Activated T-helper 1 cell treated with Interleukin-2 at 50 U/mL for 16 hours (primary cell): ENCODE data around the gene TBC1D20.

Source experiments
- DNase-seq: peaks from one replicate; pipeline ENCODE4 v3.0.0-alpha.2; 2020; ENCODE audit warnings: low read depth

The TBC1D20 gene

GRCh38 chr20:419556-420165 is 42.7 kb downstream of the TBC1D20 start:
- no peak for DNase-seq

- DNase-seq = no peak
Measured at GRCh38 chr20:418858-419365, 43.4 kb downstream of the TBC1D20 start.

- DNase-seq = no peak
Measured at GRCh38 chr20:417801-418342, 44.5 kb downstream of the TBC1D20 start.

GRCh38 chr20:416950-417800 is 45.2 kb downstream of the TBC1D20 start:
- DNase-seq = no peak

GRCh38 chr20:415820-416322 is 46.5 kb downstream of the TBC1D20 start:
- no peak for DNase-seq

- DNase-seq = no peak
Measured at GRCh38 chr20:414161-414560, 48.2 kb downstream of the TBC1D20 start.

GRCh38 chr20:412081-412480 is 50.3 kb downstream of the TBC1D20 start:
- no peak for DNase-seq

GRCh38 chr20:409697-410559 is 52.4 kb downstream of the TBC1D20 start:
- DNase-seq = no peak

- DNase-seq = no peak
Measured at GRCh38 chr20:408843-409696, 53.3 kb downstream of the TBC1D20 start.

- peak; percentile 83 for DNase-seq
Measured at GRCh38 chr20:407953-408842, 54.1 kb downstream of the TBC1D20 start, which contains the start of gene RBCK1. Gene RBCK1, plus strand, starts transcription at chr20:408299. Its CDS starts 459 bp downstream, at chr20:408758.

GRCh38 chr20:407133-407952 is 55.0 kb downstream of the TBC1D20 start:
- DNase-seq = peak; percentile 55

- DNase-seq = no peak
Measured at GRCh38 chr20:406200-407132, 55.9 kb downstream of the TBC1D20 start.

- DNase-seq = no peak
Measured at GRCh38 chr20:404088-404487, 58.2 kb downstream of the TBC1D20 start.

GRCh38 chr20:403582-403957 is 58.8 kb downstream of the TBC1D20 start:
- no peak for DNase-seq

- no peak for DNase-seq
Measured at GRCh38 chr20:402898-403581, 59.3 kb downstream of the TBC1D20 start.

GRCh38 chr20:402496-402885 is 59.8 kb downstream of the TBC1D20 start:
- no peak for DNase-seq
